ENCODE results near the gene EIF6. TPM values are rescaled to one million over a fixed set of nuclear protein-coding genes. Genes with fewer than 3 reads are reported as not detected.

EIF6 gene
- total RNA-seq, 1 donor from 2014 or later: 85.2 TPM

- TF ChIP-seq CTCF (IDR thresholded peaks at IDR 0.05; ENCODE audit: partially characterized antibody, unreplicated experiment): no peak
- Mint-ChIP-seq H3K4me1 (ENCODE audit: low read depth, unreplicated experiment) (no peaks in the 10 kb centered on the region), H3K36me3 (ENCODE audit: unreplicated experiment) (no peaks in the 10 kb centered on the region), H3K4me3 (ENCODE audit: unreplicated experiment) (no peak overlapping the region), H3K27ac (ENCODE audit: unreplicated experiment) (no peak overlapping the region), H3K9me3 (ENCODE audit: unreplicated experiment) (no peaks in the 10 kb centered on the region), H3K27me3 (ENCODE audit: unreplicated experiment) (no peaks in the 10 kb centered on the region)
- no peak for DNase-seq
These were observed 32.5 kb downstream of the EIF6 start for GRCh38 chr20:35252037-35252461.

- DNase-seq: no peak
These were observed 33.0 kb downstream of the EIF6 start for GRCh38 chr20:35251613-35251940.

GRCh38 chr20:35248641-35249475 is 35.7 kb downstream of the EIF6 start:
- no peaks in the 10 kb centered on the region for H3K4me1 Mint-ChIP-seq (ENCODE audit: low read depth, unreplicated experiment)
- H3K27me3 Mint-ChIP-seq (ENCODE audit: unreplicated experiment): no peaks in the 10 kb centered on the region
- H3K27ac Mint-ChIP-seq (ENCODE audit: unreplicated experiment): no peak overlapping the region
- no peak for DNase-seq
- H3K36me3 Mint-ChIP-seq (ENCODE audit: unreplicated experiment): no peaks in the 10 kb centered on the region
- no peak for TF ChIP-seq CTCF (IDR thresholded peaks at IDR 0.05; ENCODE audit: partially characterized antibody, unreplicated experiment)
- no peak overlapping the region for H3K4me3 Mint-ChIP-seq (ENCODE audit: unreplicated experiment)
- no peaks in the 10 kb centered on the region for H3K9me3 Mint-ChIP-seq (ENCODE audit: unreplicated experiment)

More at GRCh38 chr20:35251613-35251940, 33.0 kb downstream of the EIF6 start:
- Mint-ChIP-seq H3K36me3 (ENCODE audit: unreplicated experiment) (no peaks in the 10 kb centered on the region), H3K27me3 (ENCODE audit: unreplicated experiment) (no peaks in the 10 kb centered on the region), H3K9me3 (ENCODE audit: unreplicated experiment) (no peaks in the 10 kb centered on the region), H3K27ac (ENCODE audit: unreplicated experiment) (no peak overlapping the region), H3K4me1 (ENCODE audit: low read depth, unreplicated experiment) (no peaks in the 10 kb centered on the region), H3K4me3 (ENCODE audit: unreplicated experiment) (no peak overlapping the region)
- TF ChIP-seq CTCF (IDR thresholded peaks at IDR 0.05; ENCODE audit: partially characterized antibody, unreplicated experiment): no peak

- H3K36me3 Mint-ChIP-seq (ENCODE audit: unreplicated experiment): no peaks in the 10 kb centered on the region
- no peaks in the 10 kb centered on the region for H3K27me3 Mint-ChIP-seq (ENCODE audit: unreplicated experiment)
- H3K4me1 Mint-ChIP-seq (ENCODE audit: low read depth, unreplicated experiment): no peaks in the 10 kb centered on the region
- DNase-seq: no peak
- no peak overlapping the region for H3K4me3 Mint-ChIP-seq (ENCODE audit: unreplicated experiment)
- H3K27ac Mint-ChIP-seq (ENCODE audit: unreplicated experiment): no peak overlapping the region
- no peak for TF ChIP-seq CTCF (IDR thresholded peaks at IDR 0.05; ENCODE audit: partially characterized antibody, unreplicated experiment)
- H3K9me3 Mint-ChIP-seq (ENCODE audit: unreplicated experiment): no peaks in the 10 kb centered on the region
These were observed 37.8 kb downstream of the EIF6 start for GRCh38 chr20:35246723-35247122.

GRCh38 chr20:35243986-35244385 is 40.6 kb downstream of the EIF6 start:
- Mint-ChIP-seq H3K27ac (ENCODE audit: unreplicated experiment) (no peak overlapping the region), H3K27me3 (ENCODE audit: unreplicated experiment) (no peaks in the 10 kb centered on the region), H3K36me3 (ENCODE audit: unreplicated experiment) (no peaks in the 10 kb centered on the region), H3K9me3 (ENCODE audit: unreplicated experiment) (peaks cover 2% of the 10 kb centered on the region), H3K4me3 (ENCODE audit: unreplicated experiment) (no peak overlapping the region), H3K4me1 (ENCODE audit: low read depth, unreplicated experiment) (peaks cover 1% of the 10 kb centered on the region)
- no peak for TF ChIP-seq CTCF (IDR thresholded peaks at IDR 0.05; ENCODE audit: partially characterized antibody, unreplicated experiment)
- no peak for DNase-seq
